SIG-M5 treated with dmso at 0.1 percent for 504 hours (cell line): ENCODE results near the gene TUBB1.
A peak's percentile ranks its signal among the peaks of the same experiment; 100 is the strongest.
"Not testable (repeated sequence)": the region's sequence is repeated elsewhere in the genome, so short reads cannot be mapped to it uniquely, and the experiment has no call there.

ENCODE experiments used
- DNase-seq: peaks from one replicate; lab custom pipeline; 2025; ENCODE audit not compliant: unreplicated experiment; lab: John Stamatoyannopoulos, UW

Gene TUBB1

DNA sequence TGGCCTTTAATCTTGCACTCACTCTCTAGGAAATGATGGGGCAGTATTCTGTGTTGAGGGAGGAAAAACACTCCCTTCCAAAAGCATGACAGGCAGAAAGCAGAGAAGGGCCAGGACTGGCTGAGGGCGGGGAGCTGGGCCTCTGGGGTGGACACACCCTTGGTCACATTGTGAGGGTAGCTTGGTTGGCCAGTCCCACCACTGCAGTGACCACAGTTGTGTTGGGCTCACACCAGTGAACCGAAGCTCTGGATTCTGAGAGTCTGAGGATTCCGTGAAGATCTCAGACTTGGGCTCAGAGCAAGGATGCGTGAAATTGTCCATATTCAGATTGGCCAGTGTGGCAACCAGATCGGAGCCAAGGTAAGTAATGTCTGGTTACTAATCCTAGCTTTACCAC, at the start of gene TUBB1:
TSS of gene TUBB1 (plus strand) at position 213 of the 400 bp plus-strand sequence. CDS start at position 307, 94 bp downstream.
- DNase-seq, result no peak

DNA sequence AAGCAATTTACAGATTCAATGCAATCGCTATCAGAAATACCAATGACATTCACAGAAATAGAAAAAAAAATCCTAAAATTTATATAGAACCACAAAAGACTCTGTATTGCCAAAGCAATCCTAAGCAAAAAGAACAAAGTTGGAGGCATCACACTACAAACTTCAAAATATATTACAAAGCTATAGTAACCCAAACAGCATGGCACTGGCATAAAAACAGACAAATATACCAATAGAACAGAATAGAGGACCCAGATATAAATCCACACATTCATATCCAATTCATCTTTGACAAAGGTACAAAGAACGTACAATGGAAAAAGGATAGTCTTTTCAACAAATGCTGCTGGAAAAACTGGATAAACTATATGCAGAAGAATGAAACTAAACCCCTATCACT, 49.8 kb upstream of the TUBB1 start:
- no peak for DNase-seq

DNA sequence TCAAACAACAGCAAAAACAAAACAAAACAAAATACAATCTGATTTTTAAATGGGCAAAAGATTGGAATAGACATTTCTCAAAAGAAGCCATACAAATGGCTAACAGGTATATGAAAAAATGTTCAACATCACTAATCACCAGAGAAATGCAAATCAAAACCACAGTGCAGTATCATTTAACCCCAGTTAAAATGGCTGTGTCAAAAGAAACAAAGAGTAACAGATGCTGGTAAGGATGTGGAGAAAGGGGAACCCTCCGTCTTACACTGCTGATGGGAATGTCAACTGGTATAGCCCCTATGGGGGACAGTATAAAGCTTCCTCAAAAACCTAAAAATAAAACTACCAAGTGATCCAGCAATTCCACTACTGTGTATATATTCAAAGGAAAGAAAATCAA, 49.1 kb upstream of the TUBB1 start:
- no peak for DNase-seq

DNA sequence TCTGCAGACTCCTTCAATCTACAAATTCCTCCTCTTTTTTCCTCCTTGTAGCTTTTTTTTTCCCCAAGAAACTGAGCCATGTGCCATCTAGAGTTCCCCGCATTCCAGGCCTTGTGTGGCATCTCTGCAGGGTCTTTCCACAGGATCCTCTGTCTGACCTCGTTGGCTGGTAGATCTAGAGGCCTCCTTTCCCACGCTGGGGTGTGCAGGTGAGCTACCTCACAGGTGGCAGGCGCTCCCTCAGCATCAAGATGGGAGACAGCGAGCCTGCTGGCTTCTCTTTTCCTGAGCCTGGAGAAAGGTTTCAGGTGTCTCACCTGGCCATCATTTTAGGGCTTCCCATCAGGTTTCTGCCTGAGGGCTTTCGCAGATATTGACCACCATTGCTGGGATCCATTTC, 47.8 kb upstream of the TUBB1 start:
- no peak for DNase-seq

DNA sequence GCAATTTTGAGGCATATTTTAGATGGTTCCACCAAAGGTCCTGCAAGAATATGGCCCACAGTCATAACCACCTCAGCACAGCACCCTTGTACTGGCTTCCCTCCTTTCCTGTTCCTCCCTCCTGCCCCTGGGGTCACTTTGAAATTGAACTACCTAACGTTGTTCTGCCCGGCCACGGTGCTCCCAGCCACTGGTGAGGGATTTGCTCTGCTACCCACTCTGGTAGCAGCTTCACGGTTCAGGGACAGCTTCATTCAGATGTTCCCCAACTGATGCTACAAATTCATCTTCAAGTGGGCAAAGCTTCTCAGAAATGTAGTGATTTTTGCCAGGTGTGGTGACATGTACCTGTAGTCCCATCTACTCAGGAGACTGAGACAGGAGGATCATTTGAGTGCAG, 46.0 kb upstream of the TUBB1 start:
- DNase-seq, result no peak

DNA sequence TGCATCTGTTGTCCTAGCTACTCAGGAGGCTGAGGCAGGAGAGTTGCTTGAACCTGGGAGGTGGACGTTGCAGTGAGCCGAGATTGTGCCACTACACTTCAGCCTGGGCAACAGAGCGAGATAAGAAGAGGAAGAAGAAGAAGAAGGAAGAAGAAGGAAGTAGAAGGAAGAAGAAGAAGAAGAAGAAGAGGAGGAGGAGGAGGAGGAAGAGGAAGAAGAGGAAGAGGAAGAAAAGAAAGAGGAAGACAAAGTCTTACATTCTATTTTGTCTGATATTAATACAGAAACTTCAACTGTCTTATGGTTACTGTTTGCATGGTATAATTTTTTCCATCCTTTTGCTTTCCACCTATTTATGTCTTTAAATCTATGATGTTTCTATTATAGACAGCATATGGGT, 45.4 kb upstream of the TUBB1 start:
- peak; percentile 16 for DNase-seq

DNA sequence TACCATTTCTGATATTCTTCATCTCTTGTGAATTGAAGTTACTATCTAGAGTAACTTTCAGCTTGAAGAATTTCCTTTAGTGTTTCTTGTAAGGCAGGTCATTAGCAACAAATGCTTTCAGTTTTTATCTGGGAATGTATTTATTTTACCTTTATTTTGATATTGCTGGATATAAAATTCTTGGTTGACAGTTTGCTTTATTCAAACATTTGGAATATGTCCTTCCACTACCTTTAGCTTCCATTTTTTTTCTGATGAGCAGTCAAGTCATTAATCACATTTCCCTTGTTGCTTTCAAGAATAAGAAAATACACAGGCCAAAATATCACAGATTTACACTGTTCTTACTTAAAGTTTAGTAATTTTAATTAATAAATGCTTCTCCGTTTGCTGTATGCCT, 43.9 kb upstream of the TUBB1 start:
- no peak for DNase-seq

DNA sequence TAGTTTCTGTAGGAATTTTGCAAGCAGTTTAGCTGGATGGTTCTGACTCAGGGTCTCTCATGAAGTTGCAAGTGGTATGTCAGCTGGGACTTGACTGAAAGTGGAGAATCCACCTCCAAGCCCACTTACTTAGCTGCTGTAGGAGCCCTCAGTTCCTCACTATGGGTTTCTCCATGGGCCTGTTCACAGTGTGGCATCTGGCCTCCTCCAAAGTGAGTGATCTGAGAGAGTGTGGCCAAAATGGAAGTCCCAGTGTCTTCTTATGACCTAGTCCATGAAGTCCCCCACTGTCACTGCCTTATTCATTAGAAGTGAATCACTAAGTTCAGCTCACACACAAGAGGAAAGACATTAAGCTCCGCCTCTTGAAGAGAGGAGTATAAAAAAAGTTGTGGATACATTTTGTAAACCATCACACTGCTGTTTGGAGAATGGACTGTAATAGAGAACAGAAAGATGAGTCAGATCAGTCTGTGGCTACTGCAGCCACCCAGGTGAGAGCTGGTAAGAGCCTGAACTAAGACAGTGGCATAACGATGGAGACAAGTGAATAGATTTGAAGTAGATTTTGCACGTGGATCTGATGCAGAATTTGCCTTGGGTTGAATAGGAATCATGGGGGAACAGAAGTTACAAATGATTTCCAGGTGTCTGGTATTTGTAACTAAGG, 43.0 kb upstream of the TUBB1 start:
- no peak for DNase-seq

DNA sequence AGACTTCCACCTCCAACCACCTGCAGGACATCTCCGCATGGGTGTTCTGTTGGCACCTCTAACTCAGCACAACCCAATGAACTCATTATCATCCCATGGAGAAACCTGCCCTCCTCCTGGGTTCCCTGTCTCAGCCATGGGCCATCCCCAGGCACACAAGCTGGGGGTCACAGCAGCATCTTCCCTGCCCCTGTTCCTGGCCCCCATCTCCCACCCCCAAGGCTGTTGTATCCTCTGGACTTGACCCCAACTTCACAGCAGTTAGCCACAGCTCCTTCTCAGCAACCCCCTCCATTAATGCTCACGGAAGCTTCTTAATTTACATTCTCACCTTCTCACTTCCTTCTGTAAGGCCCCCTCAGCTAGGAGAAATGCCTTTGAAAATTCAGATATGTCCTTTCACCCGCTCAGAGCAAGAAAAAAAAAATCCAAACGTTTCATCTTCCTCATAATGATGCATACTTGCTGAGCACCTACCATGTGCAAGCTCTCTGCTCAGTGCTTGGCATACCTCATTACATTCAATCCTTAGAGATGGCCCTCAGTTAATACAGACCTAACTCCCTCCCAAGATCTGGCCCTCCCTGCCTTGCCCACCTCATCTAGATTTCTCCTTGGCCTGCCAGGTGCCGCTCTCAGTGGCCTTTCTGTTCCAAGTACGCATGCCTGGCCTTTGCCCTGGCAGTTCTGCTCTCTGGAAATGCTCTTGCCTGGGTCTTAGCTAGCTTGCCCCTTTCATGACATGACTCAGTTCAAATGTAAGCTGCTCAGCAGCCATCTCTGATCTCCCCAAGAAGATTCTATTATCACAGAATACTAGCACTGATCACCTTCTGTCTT, 40.7 kb upstream of the TUBB1 start:
- DNase-seq, result no peak

DNA sequence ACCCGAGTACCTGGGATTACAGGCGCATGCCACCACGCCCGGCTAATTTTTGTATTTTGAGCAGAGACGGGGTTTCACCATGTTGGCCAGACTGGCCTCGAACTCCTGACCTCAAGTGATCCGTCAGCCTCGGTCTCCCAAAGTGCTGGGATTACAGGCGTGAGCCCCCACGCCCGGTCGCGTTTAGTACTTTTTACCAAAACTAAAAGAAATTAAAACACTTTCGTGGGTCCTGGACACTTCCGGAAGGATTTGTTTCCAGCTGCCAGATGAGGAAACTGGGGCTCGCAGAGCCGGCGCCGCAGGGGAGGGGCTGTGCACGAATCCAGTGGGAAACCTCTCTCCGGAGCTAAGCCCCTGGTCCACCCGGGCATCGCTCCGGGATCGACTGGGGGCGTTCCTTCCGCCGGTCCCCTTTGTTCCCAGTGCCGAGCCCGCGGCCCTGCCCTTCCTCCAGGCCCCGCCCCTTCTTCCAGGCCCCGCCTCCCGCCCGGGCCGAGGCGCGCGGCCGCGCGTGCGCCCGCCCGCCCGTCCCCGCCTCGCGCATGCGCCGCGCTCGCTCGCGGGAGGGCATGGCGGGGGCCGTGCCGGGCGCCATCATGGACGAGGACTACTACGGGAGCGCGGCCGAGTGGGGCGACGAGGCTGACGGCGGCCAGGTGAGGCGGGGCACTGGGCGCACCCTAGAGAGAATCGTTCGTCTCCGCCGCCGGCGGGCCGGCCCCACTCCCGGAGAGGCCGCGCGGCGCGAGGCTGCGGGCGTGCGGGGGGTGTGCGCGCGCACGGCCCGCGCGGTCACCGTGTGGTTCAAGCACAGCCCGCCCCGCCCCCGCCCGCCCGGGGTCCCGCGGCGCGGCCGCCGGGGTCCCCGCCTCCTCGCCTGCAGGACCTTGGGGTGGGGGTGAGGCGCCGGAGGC, 38.3 kb upstream of the TUBB1 start, which contains the start of gene NELFCD:
TSS of gene NELFCD (plus strand) at position 546 of the 917 bp plus-strand sequence. CDS start at position 600, 54 bp downstream.
- peak; percentile 77 for DNase-seq

DNA sequence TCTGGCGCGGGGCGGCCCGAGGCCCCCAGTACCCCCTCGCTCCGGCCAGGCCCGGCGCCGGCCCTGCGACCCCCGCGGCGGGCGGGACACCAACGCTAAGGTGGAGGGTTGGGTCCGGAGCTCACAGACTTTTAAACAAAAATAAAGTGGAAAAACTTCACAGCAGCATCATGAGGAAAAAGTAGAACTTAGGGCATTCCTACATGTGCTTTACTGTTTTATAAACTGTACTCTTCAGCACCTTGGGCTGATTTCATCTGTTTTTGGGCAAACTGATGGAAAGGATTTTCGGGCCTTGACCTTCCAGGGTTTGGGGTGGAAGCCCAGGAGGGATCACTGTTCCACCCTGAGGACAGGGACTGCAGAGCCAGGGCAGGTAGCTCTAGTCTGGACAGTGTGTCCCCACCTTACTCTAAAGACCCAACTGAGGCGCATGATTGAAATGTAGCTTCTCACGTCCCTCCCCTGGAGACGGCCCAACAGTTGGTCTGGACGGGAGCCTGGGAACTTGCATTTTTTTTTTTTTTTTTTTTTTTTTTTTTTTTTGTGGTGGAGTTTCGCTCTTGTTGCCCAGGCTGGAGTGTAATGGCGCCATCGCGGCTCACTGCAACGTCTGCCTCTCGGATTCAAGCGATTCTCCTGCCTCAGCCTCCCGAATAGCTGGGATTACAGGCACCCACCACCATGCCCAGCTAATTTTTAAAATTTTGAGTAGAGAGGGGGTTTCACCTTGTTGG, 37.4 kb upstream of the TUBB1 start:
- peak; percentile 51 for DNase-seq

DNA sequence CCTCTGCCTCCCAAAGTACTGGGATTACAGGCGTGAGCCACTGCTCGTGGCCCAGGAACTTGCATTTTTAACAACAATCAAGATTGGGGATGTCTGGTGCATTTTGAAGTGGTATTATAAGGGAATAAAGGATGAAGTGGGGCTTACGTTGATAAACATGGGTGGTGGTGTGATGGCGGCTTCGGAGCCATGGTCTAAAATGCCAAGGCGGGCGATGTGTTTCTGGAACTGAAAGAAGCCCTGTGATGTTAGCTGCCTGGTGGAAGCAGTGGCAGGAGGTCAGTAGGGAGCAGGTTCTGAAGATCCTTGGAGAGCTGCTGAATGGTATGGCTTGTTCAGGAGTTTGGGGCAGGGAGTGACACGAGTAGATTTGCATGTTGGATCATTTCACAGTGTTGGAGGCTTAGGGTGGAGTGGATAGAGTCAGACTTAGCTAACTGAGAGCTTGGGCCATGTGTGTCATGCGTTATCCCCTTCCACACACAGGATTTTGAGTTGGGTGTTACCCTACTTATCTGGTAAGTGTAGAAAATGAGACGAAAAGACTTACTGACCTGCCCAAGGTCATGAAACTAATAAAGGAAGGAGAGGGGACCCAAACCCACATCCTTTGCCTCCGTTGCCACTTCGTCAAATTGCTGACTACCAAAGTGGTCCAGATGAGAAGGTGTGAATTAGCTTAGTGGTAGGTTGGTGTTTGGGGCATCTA, 36.7 kb upstream of the TUBB1 start:
- no peak for DNase-seq

DNA sequence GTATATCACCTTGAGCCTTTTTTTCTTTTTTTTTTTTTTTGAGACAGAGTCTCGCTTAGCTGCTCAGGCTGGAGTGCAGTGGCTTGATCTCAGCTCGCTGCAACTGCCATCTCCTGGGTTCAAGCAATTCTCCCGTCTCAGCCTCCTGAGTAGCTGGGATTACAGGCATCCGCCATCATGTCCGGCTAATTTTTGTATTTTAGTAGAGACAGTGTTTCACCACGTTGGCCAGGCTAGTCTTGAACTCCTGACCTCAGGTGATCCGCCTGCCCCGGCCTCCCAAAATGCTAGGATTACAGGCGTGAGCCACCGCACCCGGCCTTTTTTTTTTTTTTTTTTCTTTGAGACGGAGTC, 36.1 kb upstream of the TUBB1 start:
- DNase-seq, result not testable (repeated sequence)

DNA sequence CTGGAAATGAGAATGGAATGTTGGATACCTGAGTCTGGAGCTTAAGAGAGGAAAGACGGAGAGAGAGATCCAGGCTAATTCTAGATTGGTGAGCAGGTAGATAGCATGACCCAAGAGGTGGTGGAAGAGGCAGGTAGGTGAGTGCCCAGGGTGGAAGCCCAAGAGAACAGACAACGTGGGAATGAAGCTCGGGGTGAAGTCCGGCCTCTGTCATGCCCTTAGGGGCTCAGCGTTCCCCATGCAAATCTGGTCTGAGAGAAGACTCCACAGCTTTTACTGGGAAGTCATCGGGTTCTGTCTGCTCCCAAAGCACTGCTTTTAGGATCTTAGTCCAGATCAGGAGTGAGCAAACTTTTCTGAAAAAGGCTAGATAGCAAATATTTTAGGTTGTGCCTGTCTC, 34.5 kb upstream of the TUBB1 start:
- no peak for DNase-seq

DNA sequence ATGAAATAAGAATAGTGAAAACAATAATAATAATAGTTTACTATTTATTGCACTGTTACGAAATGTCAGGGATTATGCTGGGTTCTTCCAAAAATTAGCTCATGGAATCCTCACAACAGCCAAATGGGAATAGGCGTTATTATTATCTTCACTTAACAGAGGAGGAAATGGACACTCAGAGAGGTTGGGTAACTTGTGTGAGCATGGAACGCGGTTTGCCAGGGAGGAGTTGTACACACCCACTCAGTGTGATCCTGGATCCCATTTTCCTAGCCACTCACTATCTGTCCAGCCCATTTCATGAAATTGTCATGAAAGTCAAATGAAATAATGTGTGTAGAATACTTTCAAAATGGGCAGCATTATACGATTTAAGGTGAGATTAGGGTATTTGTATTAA, 33.6 kb upstream of the TUBB1 start:
- no peak for DNase-seq

DNA sequence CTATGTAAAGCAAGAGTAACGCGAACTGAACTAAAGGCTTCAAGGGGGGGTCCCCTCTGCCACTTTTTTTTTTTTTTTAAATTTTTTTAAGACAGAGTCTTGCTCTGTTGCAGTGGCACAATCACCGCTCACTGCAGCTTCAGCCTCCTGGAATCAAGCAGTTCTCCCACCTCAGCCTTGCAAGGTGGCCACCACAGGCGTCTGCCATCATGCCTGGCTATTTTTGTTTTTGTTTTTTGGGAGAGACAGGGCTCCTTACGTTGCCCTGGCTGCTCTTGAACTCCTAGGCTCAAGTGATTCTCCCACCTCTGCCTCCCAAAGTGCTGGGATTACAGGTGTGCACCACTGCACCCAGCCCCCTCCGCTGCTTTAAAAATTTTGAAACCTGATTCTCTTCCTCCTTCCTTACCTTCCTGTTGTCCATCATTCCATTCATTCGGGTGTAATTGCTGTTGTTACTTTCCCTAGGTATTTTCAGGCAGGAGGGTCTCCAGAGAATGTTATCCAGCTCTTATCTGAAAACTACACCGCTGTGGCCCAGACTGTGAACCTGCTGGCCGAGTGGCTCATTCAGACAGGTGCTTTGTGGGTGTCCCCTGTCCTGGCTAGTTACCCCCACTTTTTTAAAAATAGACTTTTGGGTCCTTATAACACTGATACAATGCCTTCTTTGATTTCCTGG, 32.8 kb upstream of the TUBB1 start:
- DNase-seq, result no peak

DNA sequence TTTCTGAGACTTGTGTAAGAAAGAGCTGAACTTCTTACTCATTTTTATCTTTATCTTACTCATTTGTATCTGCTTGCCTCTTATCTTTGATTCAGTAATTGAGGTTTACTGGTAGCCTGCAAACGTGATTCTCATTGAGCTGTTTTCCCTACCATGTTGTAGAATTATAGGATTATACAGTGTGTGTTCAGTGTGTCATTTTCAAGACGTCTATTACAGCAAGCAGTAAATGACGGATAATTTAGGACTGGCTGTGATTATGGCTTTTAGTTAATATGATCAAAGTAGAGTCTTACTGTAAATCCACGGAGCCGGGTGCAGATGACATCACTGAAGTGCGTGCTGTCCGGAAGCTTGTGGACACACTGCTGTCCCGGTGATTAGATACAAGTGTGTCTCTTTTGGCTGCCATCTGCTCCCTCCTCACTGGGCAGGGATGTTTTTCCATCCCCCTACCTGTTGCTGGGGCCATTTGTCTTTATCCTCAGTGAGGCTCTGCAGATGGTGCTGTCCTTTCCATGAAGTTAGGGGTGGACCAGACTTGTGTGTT, 32.2 kb upstream of the TUBB1 start:
- no peak for DNase-seq

DNA sequence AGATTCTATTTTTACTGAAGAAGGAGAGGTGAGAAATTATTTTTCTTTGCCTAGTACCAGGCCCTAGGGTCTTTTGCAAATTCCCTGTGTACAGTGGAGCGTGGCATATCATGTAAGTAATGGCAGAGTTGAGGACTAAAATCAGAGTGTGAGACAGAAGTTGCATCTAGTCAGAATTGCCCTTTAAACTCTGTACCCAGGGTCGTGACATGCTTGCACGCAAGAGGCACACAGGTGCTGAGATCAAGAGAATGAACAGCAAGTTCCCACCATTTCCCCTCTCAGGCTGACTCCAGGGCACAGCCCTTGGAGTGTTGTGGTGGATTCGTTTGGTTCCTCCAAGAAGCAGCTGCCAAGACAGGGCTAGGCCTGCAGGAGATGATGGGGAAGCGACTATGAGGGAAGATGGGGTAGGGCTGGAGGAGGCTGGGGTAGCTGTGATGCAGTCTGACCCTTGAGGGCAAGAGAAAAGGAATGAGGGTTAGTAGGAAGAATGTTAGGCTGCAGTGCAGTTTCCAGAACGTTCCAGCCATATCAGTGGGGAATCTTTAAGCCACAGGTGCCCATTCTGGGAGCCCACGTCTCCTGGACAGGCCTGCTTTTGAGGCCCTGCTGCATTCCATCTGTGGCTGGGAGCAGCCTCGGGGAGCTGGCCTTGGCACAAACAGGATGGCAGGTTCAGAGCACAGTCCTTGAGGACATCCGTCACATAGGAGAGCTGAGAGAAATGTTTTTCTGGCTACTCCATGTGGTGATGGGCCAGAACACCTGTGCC, 31.3 kb upstream of the TUBB1 start:
- no peak for DNase-seq

DNA sequence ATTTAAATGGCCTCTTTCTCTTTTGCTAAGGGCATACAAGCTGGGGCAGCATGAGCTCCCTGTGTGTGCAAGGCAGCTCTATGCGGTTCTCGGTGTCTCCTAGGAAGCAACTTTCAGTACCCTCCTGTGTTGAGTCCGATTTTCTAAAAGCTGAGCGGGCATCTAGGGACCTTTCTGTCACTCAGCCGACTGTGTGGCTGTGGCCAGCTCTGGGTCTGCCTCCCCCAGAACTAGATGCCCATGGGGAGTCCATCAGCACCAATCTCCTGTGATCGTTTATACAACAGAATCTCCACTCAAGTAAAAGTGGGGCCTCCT, 30.7 kb upstream of the TUBB1 start:
- DNase-seq, result no peak
